Measurements from ENCODE around the gene SLC8A1. TPM values are rescaled to one million over a fixed set of nuclear protein-coding genes. Genes with fewer than 3 reads are reported as not detected.

SLC8A1 gene
- total RNA-seq, 1 donor from 2014 or later, result 5.7 TPM

DNA sequence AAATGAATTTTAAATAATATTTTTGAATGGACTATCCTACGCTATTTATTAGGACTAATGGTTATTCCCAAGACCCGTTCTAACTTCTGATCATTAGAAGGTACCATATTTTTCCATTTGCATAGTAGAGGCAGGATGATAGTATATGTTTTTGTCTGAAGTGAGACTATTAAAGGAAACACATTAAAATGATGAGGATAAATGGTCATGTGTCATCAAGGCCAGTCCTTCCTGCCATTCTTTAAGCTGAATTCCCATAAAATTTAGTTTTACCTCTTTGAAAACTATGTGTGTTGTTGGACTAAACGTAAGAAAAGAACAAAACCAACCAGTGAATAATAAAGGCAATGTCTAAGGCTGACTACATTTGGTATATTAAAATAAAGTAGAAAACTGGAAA is 121.8 kb downstream of the SLC8A1 start:
- Mint-ChIP-seq H3K4me3 (ENCODE audit: low read depth) (no peak overlapping the region), H3K9me3 (ENCODE audit: low read depth) (no peaks in the 10 kb centered on the region), H3K4me1 (ENCODE audit: low read depth) (no peaks in the 10 kb centered on the region), H3K27ac (no peak overlapping the region), H3K27me3 (no peaks in the 10 kb centered on the region), H3K36me3 (ENCODE audit: insufficient read depth) (no peaks in the 10 kb centered on the region)
- DNase-seq (ENCODE audit: low spot score, unreplicated experiment), result no peak
- TF ChIP-seq, protein P1, sequence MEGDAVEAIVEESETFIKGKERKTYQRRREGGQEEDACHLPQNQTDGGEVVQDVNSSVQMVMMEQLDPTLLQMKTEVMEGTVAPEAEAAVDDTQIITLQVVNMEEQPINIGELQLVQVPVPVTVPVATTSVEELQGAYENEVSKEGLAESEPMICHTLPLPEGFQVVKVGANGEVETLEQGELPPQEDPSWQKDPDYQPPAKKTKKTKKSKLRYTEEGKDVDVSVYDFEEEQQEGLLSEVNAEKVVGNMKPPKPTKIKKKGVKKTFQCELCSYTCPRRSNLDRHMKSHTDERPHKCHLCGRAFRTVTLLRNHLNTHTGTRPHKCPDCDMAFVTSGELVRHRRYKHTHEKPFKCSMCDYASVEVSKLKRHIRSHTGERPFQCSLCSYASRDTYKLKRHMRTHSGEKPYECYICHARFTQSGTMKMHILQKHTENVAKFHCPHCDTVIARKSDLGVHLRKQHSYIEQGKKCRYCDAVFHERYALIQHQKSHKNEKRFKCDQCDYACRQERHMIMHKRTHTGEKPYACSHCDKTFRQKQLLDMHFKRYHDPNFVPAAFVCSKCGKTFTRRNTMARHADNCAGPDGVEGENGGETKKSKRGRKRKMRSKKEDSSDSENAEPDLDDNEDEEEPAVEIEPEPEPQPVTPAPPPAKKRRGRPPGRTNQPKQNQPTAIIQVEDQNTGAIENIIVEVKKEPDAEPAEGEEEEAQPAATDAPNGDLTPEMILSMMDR (IDR thresholded peaks at IDR 0.05; ENCODE audit: unreplicated experiment), result no peak

DNA sequence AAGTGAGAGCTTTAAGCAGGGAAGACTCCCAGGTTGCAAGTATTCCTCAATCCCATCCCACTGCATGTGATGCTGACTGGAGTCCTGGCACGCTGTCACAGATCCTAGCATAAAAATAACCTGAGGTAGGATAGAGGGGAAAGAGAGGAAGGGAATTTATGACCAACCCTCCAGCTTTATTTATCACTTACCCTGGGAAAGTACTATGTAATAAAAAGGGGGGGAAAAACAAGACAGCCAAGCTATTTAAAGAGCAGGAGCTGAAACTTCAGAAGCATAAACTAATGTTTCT is 122.2 kb downstream of the SLC8A1 start:
- TF ChIP-seq, protein P1 (IDR thresholded peaks at IDR 0.05; ENCODE audit: unreplicated experiment), result no peak
- H3K9me3 Mint-ChIP-seq (ENCODE audit: low read depth), result no peaks in the 10 kb centered on the region
- H3K27me3 Mint-ChIP-seq, result no peaks in the 10 kb centered on the region
- H3K36me3 Mint-ChIP-seq (ENCODE audit: insufficient read depth), result no peaks in the 10 kb centered on the region
- H3K4me1 Mint-ChIP-seq (ENCODE audit: low read depth), result no peaks in the 10 kb centered on the region
- H3K4me3 Mint-ChIP-seq (ENCODE audit: low read depth), result no peak overlapping the region
- DNase-seq (ENCODE audit: low spot score, unreplicated experiment), result no peak
- no peak overlapping the region for H3K27ac Mint-ChIP-seq

DNA sequence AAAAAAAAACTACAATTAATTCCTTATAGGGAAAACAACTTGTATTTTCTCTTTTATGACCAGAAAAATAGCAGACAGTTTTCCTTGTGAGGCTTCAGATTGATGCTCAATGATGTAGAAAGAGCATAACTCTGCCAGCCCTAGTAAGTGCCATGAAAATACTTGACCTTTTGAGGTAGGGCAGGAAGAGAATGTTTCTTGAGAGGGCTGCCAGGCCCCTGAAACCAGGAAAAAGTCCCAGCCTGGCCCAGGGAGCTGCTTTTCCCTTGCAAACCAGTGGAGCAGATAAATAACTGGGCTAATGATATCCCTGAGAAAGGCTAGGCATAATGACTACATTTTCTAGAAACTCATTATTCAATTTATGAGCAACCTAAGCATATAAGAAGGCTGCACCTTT is 126.8 kb downstream of the SLC8A1 start:
- Mint-ChIP-seq H3K36me3 (ENCODE audit: insufficient read depth) (no peaks in the 10 kb centered on the region), H3K4me1 (ENCODE audit: low read depth) (no peaks in the 10 kb centered on the region), H3K9me3 (ENCODE audit: low read depth) (no peaks in the 10 kb centered on the region), H3K27me3 (no peaks in the 10 kb centered on the region), H3K4me3 (ENCODE audit: low read depth) (no peak overlapping the region), H3K27ac (no peak overlapping the region)
- TF ChIP-seq, protein P1 (IDR thresholded peaks at IDR 0.05; ENCODE audit: unreplicated experiment), result no peak
- DNase-seq (ENCODE audit: low spot score, unreplicated experiment), result no peak

DNA sequence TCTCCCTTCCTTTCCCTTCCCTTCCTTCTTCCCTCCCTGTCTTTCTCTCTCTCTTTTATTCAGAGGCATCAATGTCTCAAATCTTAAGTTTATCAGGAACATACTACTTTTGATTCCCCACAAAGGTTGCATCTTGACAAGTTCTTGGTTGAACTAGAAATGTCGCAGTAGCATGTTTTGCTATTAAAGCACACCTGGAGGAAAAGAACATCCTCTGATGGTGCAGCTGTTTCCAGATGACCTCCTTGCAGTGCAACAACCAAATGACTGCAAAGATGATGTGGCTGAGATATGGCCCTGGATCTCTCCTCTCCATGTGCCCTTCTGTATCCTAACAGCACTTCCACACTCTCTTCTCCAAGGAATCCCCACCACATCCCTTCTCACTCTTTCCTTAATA is 127.2 kb downstream of the SLC8A1 start:
- no peak overlapping the region for H3K27ac Mint-ChIP-seq
- DNase-seq (ENCODE audit: low spot score, unreplicated experiment), result no peak
- TF ChIP-seq, protein P1 (IDR thresholded peaks at IDR 0.05; ENCODE audit: unreplicated experiment), result no peak
- no peaks in the 10 kb centered on the region for H3K27me3 Mint-ChIP-seq
- no peak overlapping the region for H3K4me3 Mint-ChIP-seq (ENCODE audit: low read depth)
- H3K4me1 Mint-ChIP-seq (ENCODE audit: low read depth), result no peaks in the 10 kb centered on the region
- no peaks in the 10 kb centered on the region for H3K36me3 Mint-ChIP-seq (ENCODE audit: insufficient read depth)
- H3K9me3 Mint-ChIP-seq (ENCODE audit: low read depth), result no peaks in the 10 kb centered on the region

DNA sequence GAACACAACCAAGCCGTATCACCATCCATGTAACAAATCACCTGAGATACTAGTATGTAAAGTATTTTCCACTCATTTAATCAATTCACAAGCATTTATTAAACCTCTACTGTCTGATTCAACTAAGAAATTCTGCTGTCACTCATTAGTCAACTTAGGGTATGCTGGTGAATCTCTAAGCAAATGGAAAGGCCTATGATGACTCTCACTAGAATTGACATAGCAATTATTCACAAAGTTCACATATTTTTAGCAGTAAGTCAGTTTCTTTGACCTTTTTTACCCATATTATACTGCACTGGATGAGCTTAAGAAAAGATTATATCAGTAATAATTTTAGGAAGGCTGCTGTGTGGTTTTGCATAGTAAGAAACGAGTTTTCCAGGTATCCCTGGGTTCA is 130.1 kb downstream of the SLC8A1 start:
- no peak for DNase-seq (ENCODE audit: low spot score, unreplicated experiment)
- Mint-ChIP-seq H3K27me3 (no peaks in the 10 kb centered on the region), H3K36me3 (ENCODE audit: insufficient read depth) (no peaks in the 10 kb centered on the region), H3K9me3 (ENCODE audit: low read depth) (no peaks in the 10 kb centered on the region), H3K4me1 (ENCODE audit: low read depth) (no peaks in the 10 kb centered on the region), H3K4me3 (ENCODE audit: low read depth) (no peak overlapping the region), H3K27ac (no peak overlapping the region)
- TF ChIP-seq, protein P1 (IDR thresholded peaks at IDR 0.05; ENCODE audit: unreplicated experiment), result no peak

Data from progenitor cell of endocrine pancreas (in vitro differentiated cells).